Measurements from ENCODE around the gene FAAP20. TPM values are rescaled to one million over a fixed set of nuclear protein-coding genes. Genes with fewer than 3 reads are reported as not detected.
A peak's percentile ranks its signal among the peaks of the same experiment; 100 is the strongest.

Gene FAAP20
- total and polyA plus RNA-seq, 2 of the 8 experiments (the other 6 are each of a cell fraction or from before 2014, with no cell fraction given), result 58.4 to 99.8 TPM

DNA sequence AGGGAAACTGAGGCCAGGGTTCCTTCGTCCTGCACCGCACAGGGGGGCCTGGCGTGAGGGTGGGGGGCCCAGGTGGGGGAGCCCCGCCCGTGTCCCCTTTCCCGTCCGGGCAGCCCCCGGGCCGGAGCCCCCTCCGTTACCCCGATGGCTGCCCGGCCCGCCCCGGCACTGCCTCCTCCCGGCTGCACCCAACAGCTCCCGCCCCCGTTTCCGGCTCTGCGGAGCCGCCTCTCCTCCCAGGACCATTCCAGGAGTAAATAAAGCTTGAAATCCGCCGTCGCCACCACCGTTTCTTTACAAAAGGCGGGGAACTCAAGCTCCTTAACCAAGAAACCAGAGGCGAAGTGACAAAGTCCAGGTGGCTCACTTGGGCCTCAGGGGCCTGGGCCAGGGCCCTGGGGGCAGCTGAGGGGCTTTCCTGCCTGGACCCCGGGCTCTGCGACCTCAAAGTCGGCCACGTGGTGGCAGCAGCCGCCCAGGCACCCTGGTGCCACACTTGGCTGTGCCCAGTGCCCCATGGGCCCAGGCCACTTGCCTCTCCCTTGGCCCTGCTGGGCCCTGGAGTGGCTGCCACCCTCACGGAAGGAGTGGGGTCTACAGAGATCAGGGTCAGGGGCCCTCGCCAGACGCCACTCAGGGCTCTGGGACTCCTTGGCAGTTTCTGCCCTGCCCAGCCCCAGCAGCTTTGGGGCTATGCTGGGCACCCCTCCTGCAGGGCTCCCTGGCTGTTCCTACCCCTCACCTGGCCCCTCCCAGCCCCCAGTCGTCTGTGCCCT is 514 bp upstream of the FAAP20 start (continued):
- no peak for TF ChIP-seq CEBPB (IDR thresholded peaks at IDR 0.05; ENCODE audit: low read depth, low read length)
- TF ChIP-seq, protein P1, sequence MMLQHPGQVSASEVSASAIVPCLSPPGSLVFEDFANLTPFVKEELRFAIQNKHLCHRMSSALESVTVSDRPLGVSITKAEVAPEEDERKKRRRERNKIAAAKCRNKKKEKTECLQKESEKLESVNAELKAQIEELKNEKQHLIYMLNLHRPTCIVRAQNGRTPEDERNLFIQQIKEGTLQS (IDR thresholded peaks at IDR 0.05; ENCODE audit: insufficient read depth, low read depth, low read length), result no peak
- TF ChIP-seq, protein P2, sequence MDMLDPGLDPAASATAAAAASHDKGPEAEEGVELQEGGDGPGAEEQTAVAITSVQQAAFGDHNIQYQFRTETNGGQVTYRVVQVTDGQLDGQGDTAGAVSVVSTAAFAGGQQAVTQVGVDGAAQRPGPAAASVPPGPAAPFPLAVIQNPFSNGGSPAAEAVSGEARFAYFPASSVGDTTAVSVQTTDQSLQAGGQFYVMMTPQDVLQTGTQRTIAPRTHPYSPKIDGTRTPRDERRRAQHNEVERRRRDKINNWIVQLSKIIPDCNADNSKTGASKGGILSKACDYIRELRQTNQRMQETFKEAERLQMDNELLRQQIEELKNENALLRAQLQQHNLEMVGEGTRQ (IDR thresholded peaks at IDR 0.05; ENCODE audit: low read length), result no peak
- TF ChIP-seq POU5F1 (IDR thresholded peaks at IDR 0.05; ENCODE audit: low read depth, low read length), result no peak
- TF ChIP-seq RAD21 (IDR thresholded peaks at IDR 0.05 in 1 of 2, conservative IDR thresholded peaks at IDR 0.05 in 1 of 2; ENCODE audit: low read depth in 2 of 2, low read length in 2 of 2), result peak; percentile 98 to 99
- TF ChIP-seq SRF (IDR thresholded peaks at IDR 0.05; ENCODE audit: low read depth, low read length), result no peak
- no peak for TF ChIP-seq SAP30 (IDR thresholded peaks at IDR 0.05; ENCODE audit: insufficient read depth, insufficient replicate concordance, low read length)
- TF ChIP-seq BRCA1 (IDR thresholded peaks at IDR 0.05; ENCODE audit: low read depth, low read length), result no peak
- TF ChIP-seq JUN (IDR thresholded peaks at IDR 0.05; ENCODE audit: low read depth, low read length), result no peak
- TF ChIP-seq CREB1 (IDR thresholded peaks at IDR 0.05), result no peak
- no peak for TF ChIP-seq TEAD4 (IDR thresholded peaks at IDR 0.05; ENCODE audit: low read depth, low read length)
- TF ChIP-seq, protein P3, sequence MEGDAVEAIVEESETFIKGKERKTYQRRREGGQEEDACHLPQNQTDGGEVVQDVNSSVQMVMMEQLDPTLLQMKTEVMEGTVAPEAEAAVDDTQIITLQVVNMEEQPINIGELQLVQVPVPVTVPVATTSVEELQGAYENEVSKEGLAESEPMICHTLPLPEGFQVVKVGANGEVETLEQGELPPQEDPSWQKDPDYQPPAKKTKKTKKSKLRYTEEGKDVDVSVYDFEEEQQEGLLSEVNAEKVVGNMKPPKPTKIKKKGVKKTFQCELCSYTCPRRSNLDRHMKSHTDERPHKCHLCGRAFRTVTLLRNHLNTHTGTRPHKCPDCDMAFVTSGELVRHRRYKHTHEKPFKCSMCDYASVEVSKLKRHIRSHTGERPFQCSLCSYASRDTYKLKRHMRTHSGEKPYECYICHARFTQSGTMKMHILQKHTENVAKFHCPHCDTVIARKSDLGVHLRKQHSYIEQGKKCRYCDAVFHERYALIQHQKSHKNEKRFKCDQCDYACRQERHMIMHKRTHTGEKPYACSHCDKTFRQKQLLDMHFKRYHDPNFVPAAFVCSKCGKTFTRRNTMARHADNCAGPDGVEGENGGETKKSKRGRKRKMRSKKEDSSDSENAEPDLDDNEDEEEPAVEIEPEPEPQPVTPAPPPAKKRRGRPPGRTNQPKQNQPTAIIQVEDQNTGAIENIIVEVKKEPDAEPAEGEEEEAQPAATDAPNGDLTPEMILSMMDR (IDR thresholded peaks at IDR 0.05; ENCODE audit: control extremely low read depth in 1 of 3, insufficient read depth in 1 of 3, low read depth in 1 of 3, low read length in 3 of 3), result peak in 2 of 3 experiments; percentile 94 to 96; a peak in 3 of 4 replicates
- no peak for TF ChIP-seq TAF1 (IDR thresholded peaks at IDR 0.05; ENCODE audit: low read depth, low read length)
- TF ChIP-seq RBBP5 (IDR thresholded peaks at IDR 0.05; ENCODE audit: borderline replicate concordance, low read depth, low read length), result no peak
- no peak for TF ChIP-seq FOSL1 (IDR thresholded peaks at IDR 0.05; ENCODE audit: insufficient read depth, low read depth, low read length)
- TF ChIP-seq CBX8 (IDR thresholded peaks at IDR 0.05; ENCODE audit: borderline replicate concordance, low read depth, low read length), result no peak
- TF ChIP-seq SIX5 (IDR thresholded peaks at IDR 0.05; ENCODE audit: low read depth, low read length), result no peak
- no peak for TF ChIP-seq NANOG (IDR thresholded peaks at IDR 0.05; ENCODE audit: insufficient read depth, low read depth, low read length, poor library complexity, severe bottlenecking)
- TF ChIP-seq TBP (IDR thresholded peaks at IDR 0.05; ENCODE audit: low read depth, low read length), result 0 out of 2 replicates have a peak, but pooled peaks have one; percentile 11
- no peak for TF ChIP-seq SIRT6 (IDR thresholded peaks at IDR 0.05; ENCODE audit: low read length)

All from H1 (cell line).